PFSK-1 (cell line): ENCODE results near the gene EPN1.

Experiments used
- POLR2AphosphoS5 ChIP-seq: IDR thresholded peaks from 2 replicates; pipeline ENCODE4 v1.6.1; 2012; ENCODE audit warnings: low read depth, mild to moderate bottlenecking, control low read depth, low read length, moderate library complexity
- REST ChIP-seq, 2 experiments: IDR thresholded peaks; 2 replicates each; pipeline versions ENCODE4 v1.6.1 to v1.8.0; 2011 to 2012; ENCODE audit warnings: low read depth in 2 of 2, low read length in 2 of 2, control low read depth in 1 of 2, inconsistent platforms in 1 of 2, mild to moderate bottlenecking in 1 of 2, moderate library complexity in 1 of 2; ENCODE audit not compliant: insufficient read depth in 1 of 2

GRCh38 chr19:55661826-55662225 is 13.2 kb upstream of the EPN1 start:
- no peak for TF ChIP-seq POLR2AphosphoS5
- no peak for TF ChIP-seq REST (IDR thresholded peaks at IDR 0.05; ENCODE audit: insufficient read depth in 1 of 2, low read depth in 2 of 2, low read length in 2 of 2)
